ENCODE measurements around the gene C11orf91.
"Not testable (repeated sequence)": the region's sequence is repeated elsewhere in the genome, so short reads cannot be mapped to it uniquely, and the experiment has no call there.

Gene C11orf91

DNA sequence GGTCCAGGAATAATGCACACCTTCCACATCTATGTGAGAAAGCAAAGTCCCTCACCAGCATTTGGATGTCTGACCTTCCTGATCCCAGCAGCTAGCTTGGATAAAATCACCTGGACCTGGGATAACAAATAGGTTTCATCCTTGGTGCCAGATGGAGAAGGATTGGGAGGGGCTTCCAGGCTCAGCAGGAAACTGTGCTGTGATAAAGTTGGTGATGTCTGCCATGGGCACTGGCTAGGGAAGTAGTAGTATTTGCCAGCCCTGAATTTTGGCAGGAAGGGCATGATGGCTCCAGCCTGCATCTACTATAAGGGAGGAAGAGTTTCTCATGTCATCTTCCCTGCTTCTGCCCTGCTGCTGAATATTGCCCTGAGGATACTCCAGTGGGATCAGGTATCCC lies 37.5 kb downstream of the C11orf91 start:
- H3K4me3 ChIP-seq (ENCODE audit: low read depth, low read length): no peak overlapping the region
- no peak for DNase-seq (ENCODE audit: low read depth)
- TF ChIP-seq, protein P1, sequence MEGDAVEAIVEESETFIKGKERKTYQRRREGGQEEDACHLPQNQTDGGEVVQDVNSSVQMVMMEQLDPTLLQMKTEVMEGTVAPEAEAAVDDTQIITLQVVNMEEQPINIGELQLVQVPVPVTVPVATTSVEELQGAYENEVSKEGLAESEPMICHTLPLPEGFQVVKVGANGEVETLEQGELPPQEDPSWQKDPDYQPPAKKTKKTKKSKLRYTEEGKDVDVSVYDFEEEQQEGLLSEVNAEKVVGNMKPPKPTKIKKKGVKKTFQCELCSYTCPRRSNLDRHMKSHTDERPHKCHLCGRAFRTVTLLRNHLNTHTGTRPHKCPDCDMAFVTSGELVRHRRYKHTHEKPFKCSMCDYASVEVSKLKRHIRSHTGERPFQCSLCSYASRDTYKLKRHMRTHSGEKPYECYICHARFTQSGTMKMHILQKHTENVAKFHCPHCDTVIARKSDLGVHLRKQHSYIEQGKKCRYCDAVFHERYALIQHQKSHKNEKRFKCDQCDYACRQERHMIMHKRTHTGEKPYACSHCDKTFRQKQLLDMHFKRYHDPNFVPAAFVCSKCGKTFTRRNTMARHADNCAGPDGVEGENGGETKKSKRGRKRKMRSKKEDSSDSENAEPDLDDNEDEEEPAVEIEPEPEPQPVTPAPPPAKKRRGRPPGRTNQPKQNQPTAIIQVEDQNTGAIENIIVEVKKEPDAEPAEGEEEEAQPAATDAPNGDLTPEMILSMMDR (IDR thresholded peaks at IDR 0.05; ENCODE audit: low read depth, low read length, missing control alignments): no peak

DNA sequence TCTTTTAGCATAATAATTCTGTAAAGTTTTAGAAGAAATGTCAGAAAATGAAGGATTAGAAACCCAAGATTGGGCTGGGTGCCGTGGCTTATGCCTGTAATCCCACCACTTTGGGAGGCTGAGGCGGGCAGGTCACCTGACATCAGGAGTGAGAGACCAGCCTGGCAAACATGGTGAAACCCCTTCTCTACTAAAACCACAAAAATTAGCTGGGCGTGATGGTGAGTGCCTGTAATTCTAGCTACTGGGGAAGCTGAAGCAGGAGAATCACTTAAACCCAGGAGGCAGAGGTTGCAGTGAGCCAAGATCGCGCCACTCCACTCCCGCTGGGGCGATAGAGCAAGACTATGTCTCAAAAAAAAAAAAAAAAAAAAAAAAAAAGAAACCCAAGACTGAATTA lies 39.1 kb downstream of the C11orf91 start:
- not testable (repeated sequence) for H3K4me3 ChIP-seq (ENCODE audit: low read depth, low read length); DNase-seq (ENCODE audit: low read depth)

DNA sequence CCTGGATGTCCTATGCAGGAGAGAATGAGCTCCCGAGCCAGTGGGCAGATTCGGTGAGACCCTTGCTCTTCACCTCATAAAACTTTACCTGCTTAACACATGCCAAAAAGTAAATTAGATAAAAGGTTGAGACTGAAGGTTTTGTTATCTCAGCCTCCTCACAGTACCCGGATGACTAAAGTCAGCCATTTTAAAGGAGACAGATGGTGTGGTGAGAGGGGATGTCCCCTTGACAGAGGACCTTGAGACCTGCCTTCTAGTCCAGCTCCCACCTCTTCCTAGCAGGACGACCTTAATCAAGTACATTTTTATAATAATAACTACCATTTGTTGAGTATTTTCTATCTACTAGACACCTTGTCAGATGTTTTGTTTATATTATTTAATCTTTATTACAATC lies 39.7 kb downstream of the C11orf91 start:
- TF ChIP-seq, protein P1 (IDR thresholded peaks at IDR 0.05; ENCODE audit: low read depth, low read length, missing control alignments): no peak
- no peak overlapping the region for H3K4me3 ChIP-seq (ENCODE audit: low read depth, low read length)
- no peak for DNase-seq (ENCODE audit: low read depth)

DNA sequence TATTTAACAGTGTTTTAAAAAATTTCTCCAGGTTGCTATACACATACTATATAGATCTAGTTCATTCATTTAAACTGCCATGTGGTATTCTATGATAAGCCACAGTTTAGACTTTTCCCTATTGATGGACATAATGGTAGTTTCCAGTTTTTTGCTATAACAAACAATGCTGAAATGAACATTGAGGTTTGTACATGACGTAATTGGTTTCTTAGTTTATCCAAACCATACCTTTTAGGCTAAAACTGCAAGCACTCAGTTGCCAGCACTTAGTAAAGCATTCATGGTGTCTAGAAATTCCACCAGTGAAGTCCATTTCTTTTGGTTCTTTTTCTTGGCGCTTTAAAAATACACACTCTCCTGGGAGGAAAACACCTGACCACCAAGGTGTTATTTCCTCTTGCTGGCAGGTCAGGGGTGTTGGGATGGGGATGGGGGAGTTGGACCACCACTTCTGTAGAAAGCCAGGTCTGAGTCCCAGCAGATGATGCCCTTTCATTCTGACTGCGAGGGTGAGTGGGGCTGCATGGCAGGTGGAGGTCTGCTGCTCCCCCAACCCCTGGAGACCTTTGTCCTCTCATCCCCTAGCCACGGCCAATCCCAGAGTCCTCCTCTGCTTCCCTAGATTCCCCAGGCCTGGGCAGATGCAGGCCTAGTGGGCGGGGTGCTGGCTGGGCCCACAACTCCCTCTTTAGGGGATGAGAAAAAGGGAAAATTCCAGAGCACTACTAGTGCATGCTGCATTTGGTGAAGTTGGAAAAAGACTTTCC lies 41.1 kb downstream of the C11orf91 start:
- no peak overlapping the region for H3K4me3 ChIP-seq (ENCODE audit: low read depth, low read length)
- TF ChIP-seq, protein P1 (IDR thresholded peaks at IDR 0.05; ENCODE audit: low read depth, low read length, missing control alignments): no peak
- DNase-seq (ENCODE audit: low read depth): no peak

DNA sequence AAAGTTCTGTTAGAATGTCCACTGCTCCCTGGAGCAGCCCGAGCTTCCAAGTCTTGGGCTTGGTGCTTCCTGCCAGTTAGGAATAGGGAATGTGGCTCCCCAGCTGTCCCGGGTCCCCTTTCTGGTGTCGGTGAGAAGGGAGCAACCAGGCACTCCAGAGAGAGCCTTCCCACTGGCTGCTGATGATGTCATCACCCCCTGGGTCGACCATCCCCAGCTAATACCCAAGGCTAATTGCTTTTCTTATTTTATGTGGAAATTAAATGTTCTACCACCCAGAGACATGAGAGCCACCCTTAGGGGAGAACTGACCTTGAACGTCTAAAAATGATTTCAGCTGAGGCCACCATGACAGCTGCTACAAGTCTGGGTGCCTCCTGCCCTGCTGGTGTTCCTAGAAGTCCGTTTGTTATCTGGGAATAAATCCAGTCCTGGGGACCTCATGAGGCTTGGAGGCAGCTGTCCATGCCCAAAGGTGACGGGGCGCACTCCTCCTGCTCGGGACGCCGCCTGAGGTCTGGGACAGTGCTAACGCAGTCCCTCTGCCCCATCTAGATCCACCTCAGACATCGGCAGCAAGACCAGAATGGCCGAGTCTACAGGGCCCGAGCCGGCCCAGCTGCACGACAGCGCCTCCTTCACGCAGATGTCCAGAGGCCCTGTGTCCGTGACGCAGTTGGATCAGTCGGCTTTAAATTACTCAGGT lies 42.3 kb downstream of the C11orf91 start:
- H3K4me3 ChIP-seq (ENCODE audit: low read depth, low read length): no peak overlapping the region
- TF ChIP-seq, protein P1 (IDR thresholded peaks at IDR 0.05; ENCODE audit: low read depth, low read length, missing control alignments): no peak
- DNase-seq (ENCODE audit: low read depth): no peak

DNA sequence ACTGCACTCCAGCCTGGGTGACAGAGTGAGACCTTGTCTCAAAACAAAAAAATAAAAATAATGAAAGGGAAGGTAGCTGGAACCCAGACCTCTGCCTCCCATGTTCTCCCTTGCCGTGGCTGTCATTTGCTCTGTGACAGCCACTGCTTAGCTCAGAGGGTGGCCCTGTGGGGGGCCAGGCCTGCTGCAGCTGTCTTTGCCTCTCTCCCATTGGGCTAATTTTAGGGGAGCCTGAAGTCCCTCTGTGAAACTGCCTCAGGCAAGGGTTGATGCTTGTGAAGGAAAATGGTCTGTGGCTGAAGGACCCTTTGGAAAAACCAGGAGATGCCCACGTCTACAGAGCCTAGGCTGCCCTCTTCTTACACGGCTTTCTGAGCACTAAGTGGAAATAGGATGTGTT lies 42.9 kb downstream of the C11orf91 start:
- DNase-seq (ENCODE audit: low read depth): no peak
- TF ChIP-seq, protein P1 (IDR thresholded peaks at IDR 0.05; ENCODE audit: low read depth, low read length, missing control alignments): no peak
- no peak overlapping the region for H3K4me3 ChIP-seq (ENCODE audit: low read depth, low read length)

DNA sequence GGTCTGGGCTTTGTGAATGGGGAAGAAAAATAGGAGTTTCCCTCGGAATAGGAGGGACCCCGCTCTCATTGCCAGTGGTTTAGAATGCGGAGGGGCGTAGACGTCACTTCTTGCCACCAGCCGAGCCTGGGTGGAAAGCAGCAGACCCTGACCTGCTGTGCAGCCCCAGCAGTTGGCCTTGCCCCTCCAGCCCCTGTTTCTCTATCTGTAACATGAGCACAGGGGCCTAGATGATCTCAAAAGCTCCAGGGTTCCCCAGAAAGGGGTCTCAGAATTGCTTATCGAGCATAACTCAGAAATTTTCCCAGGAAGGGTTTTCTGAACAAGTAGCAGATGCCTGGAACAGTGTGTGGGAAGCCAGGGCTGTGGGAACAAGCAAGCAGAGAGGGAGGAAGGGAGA lies 43.9 kb downstream of the C11orf91 start:
- TF ChIP-seq, protein P1 (IDR thresholded peaks at IDR 0.05; ENCODE audit: low read depth, low read length, missing control alignments): no peak
- DNase-seq (ENCODE audit: low read depth): no peak
- no peak overlapping the region for H3K4me3 ChIP-seq (ENCODE audit: low read depth, low read length)

Measured in GM12864 (cell line).